ENCODE results near the gene HLCS.
A peak's percentile ranks its signal among the peaks of the same experiment; 100 is the strongest.

HLCS gene

GRCh38 chr21:36803816-36804439, 162.5 kb downstream of the HLCS start:
- DNase-seq: no peak

- no peak for DNase-seq
These were observed 163.3 kb downstream of the HLCS start for GRCh38 chr21:36803051-36803645.

GRCh38 chr21:36800734-36801133, 165.7 kb downstream of the HLCS start:
- no peak for DNase-seq

- DNase-seq: no peak
These were observed 166.6 kb downstream of the HLCS start for GRCh38 chr21:36799869-36800268.

- DNase-seq: no peak
These were observed 168.0 kb downstream of the HLCS start for GRCh38 chr21:36798491-36798890.

DNA sequence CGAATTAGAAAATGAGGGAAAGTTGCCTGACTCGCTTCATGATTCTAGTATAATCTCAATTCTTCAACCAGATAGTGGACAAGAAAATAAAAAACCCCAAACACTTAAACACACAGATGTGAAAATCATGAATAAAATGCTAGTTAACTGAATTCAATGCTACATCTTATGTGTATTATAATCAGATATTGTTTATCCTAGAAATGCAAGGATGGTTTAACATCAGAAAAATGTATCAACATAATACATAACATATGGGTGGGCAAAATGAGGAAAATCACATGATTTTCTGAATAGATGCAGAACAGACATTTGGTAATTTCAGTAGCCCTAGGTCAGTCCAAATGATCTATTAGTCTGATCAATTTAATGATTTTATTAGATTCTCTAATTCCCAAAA, 170.4 kb downstream of the HLCS start:
- no peak for DNase-seq

GRCh38 chr21:36792505-36792967, 173.9 kb downstream of the HLCS start:
- no peak for DNase-seq

GRCh38 chr21:36791695-36792470, 174.6 kb downstream of the HLCS start:
- DNase-seq: no peak

- DNase-seq: no peak
These were observed 175.3 kb downstream of the HLCS start for GRCh38 chr21:36791180-36791579.

DNA sequence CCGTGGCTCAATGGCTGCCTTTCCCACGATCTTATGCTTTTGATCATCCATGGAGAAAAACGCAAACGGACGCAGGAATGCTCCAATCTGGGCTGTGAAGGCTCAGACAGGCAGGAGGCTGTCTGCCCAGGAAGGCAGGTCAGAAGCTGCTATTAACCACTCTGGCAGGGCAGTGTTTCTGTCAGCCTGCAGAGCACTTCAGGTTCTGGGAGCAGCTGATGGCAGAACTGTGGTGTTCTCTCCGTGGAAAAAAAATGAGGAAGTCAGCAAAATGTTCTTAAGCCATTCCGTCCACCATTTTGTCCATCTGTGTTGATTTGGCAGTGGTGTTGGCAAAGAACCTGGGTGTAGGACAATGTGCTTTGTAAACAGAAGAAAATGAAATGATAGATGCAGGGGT, 175.9 kb downstream of the HLCS start:
- no peak for DNase-seq

DNA sequence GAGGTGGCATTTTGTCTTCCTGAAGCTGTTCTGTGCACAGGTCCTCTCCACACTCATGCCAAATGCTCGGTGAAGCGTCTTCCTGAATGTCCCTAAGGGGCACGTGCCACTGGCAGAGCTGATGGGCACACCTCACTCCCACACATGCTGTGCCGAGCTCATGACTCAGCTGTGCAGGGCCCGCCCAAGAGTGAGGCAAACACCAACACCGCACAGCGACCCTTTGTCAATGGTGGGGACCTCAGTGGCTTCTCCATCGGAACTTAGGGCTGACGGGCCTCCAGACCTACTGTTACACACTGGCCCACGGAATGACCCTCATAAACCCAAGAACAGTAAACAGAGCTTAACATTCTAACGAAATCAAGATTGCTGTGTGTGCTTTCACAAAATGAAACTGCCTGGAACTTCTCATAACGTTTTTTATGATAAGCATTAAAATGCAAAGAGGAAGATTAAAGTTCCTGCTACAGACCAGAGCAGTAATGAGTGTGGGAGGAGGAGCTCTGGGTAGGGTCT, 178.3 kb downstream of the HLCS start:
- DNase-seq: no peak

DNA sequence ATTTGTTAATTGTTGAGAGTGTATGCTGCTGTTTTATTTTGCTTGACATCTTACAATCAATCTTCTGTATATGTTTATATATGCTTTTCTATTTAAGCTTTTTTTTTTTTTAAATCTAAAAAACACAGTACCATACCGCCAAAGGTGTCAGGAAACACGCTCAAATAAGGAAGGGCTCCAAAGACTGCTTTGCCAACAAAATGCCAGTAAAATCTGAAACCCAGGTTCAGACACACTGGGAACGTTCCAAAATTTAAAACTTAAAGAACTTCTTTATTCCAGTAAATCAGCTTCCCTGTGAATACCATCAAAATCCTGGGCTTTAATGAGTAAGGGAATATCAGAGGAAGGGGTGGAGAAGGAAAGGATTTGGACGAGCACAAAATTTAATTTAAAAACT, 180.3 kb downstream of the HLCS start:
- no peak for DNase-seq

GRCh38 chr21:36785615-36786014, 180.9 kb downstream of the HLCS start:
- no peak for DNase-seq

- no peak for DNase-seq
These were observed 181.5 kb downstream of the HLCS start for GRCh38 chr21:36784947-36785346.

DNA sequence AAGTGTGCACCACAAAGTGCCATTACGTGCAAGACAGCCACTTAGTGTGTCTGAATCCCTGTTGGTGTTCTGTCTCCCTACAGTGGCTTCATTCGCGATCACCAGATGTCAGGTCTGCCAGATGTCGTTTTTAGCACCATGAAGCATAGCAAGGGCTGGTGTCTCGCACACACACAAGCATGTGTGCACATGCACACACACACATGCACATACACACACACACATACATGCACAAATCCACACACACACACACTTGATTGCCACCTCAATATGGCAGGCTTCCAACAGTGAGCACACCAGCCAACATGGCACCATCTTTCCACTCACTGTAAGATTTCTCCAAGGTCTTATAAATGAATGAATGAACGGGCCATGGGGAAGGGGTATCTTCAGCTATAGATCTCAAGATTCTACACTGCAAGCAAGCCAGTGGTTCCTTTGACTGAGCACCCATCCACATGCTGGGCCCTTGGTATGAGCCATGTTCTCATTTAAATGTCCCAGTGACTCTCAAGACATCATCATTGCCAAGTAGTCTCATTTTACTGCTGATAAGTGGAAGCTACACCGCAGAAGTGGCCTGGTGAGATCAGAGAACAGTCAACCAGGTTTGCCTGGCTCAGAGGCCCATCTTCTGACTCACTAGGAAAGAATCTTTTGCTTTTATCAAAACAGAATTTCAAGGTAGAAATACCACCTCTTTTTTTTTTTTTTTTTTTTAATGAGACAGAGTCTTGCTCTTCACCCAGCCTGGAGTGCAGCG, 182.7 kb downstream of the HLCS start:
- DNase-seq: no peak

GRCh38 chr21:36780861-36781260, 185.6 kb downstream of the HLCS start:
- no peak for DNase-seq

- no peak for DNase-seq
These were observed 189.4 kb downstream of the HLCS start for GRCh38 chr21:36776981-36777617.

DNA sequence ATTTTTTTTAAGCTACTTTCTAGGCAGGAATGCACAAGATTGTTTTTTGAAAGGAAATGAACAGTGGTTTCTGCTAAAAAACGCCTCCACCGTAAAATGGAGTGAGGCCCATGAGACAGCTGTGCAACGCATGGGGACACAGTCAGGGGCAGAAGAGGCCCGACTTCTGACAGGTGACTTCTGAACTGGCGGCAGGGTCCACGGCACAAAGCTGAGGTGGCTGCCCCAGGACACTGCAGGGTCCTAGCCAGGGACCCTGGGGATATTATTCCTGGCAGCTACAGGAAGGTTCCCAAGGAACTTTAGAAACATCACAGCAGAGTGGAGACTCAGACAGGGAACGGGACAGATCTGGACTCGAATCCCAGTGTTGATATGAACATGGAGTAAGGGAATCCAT, 192.5 kb downstream of the HLCS start:
- no peak for DNase-seq

GRCh38 chr21:36773117-36773516, 193.4 kb downstream of the HLCS start:
- peak; percentile 22 for DNase-seq

DNA sequence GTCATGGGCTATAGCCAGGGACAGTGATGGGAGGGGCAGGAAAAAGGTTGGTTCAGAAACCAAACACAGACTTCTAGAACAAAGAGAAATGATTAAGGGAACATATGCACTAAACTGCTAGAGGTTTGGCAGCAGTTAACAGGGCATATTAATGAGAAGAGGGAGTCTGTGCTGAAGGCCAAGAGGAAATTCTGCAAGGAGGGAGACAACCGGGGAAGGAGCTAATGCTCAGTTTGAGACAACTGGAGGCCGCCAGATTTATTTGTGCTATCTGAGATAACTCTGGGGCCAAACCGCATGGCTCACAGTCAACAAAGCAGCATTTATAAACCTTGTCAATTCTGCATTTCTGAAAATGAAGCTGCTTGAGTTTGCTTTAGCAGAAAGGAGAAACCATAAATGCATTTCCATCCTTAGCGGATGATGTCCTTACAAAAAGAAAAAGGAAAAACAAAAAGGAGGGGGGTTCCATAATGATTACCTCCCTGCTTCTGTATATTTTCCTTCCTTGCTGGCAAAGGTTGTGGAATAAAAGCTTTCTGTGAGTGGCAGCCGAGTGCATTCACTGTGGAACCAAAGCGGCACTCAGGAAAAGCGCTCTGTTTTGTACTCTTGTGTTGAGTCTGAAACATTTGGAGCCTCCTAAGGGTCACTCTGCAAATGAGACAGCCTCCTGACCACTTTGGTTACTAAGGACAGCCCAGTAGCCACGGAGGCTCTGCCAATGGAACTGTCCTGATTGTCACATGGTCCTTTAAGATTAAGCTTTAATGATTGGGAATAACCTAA, 197.2 kb downstream of the HLCS start:
- no peak for DNase-seq

DNA sequence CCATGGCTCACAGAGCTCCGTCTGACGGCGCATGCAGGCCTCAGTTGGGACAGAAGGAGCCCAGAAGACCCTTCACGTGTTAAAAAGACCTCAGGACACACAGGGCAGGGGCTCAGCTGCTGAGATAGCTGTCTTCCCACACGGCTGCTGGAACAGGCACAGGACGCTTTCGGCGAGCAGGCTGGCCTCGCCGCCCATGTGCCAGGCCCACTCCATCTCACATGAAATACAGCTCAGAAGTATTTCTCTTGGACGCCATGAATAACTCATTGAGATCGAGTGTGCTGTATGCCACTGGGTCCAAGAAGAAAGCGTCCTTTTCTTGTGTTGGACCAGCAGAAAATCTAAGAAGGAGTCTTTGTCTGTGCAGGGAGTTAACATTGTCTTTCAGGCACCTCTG, 198.0 kb downstream of the HLCS start:
- no peak for DNase-seq

GRCh38 chr21:36767096-36767495, 199.4 kb downstream of the HLCS start:
- no peak for DNase-seq

Data from NCI-H1694 (cell line).